HepG2 (cell line): ENCODE data around the gene FAM199X. TPM values are rescaled to one million over a fixed set of nuclear protein-coding genes. Genes with fewer than 3 reads are reported as not detected.

Source experiments
- ARID2 ChIP-seq: sonication (generic); formaldehyde crosslinking; IDR thresholded peaks from 2 replicates; pipeline ENCODE4 v1.8.1; 2022; ENCODE audit warnings: mild to moderate bottlenecking, missing genetic modification reagents, borderline replicate concordance
- CBFB ChIP-seq: sonication (generic); formaldehyde crosslinking; IDR thresholded peaks from 2 replicates; pipeline ENCODE4 v1.4.0; 2020; ENCODE audit warnings: missing genetic modification reagents
- FOXO1 ChIP-seq: sonication (generic); formaldehyde crosslinking; IDR thresholded peaks from 2 replicates; pipeline ENCODE4 v1.4.0; 2020; ENCODE audit warnings: missing genetic modification reagents
- GLI4 ChIP-seq: sonication (generic); formaldehyde crosslinking; IDR thresholded peaks from 2 replicates; pipeline ENCODE4 v1.5.1; 2020; ENCODE audit warnings: missing genetic modification reagents, mild to moderate bottlenecking, moderate library complexity, borderline replicate concordance
- KDM2A ChIP-seq: sonication (generic); formaldehyde crosslinking; IDR thresholded peaks from 2 replicates; pipeline ENCODE4 v1.4.0; 2020; ENCODE audit warnings: low read depth, missing genetic modification reagents, borderline replicate concordance
- KLF15 ChIP-seq: sonication (generic); formaldehyde crosslinking; IDR thresholded peaks from 2 replicates; pipeline ENCODE4 v1.8.1; 2023; ENCODE audit warnings: borderline replicate concordance, mild to moderate bottlenecking, inconsistent platforms, missing genetic modification reagents, mixed read lengths
- REPIN1 ChIP-seq: sonication (generic); formaldehyde crosslinking; IDR thresholded peaks from 2 replicates; pipeline ENCODE4 v1.8.0; 2022; ENCODE audit warnings: missing genetic modification reagents, low read depth, mild to moderate bottlenecking, borderline replicate concordance
- SAP130 ChIP-seq: IDR thresholded peaks from 2 replicates; pipeline ENCODE4 v1.6.1; 2016; ENCODE audit warnings: low read depth
- ZBTB38 ChIP-seq: sonication (generic); formaldehyde crosslinking; IDR thresholded peaks from 2 replicates; pipeline ENCODE4 v1.5.1; 2020; ENCODE audit warnings: mild to moderate bottlenecking, missing genetic modification reagents
- ZNF547 ChIP-seq: sonication (generic); formaldehyde crosslinking; IDR thresholded peaks from 2 replicates; pipeline ENCODE4 v1.5.1; 2020; ENCODE audit warnings: mild to moderate bottlenecking, missing genetic modification reagents
- ZNF615 ChIP-seq: sonication (generic); formaldehyde crosslinking; IDR thresholded peaks from 2 replicates; pipeline ENCODE4 v1.5.0; 2020; ENCODE audit warnings: mild to moderate bottlenecking, missing genetic modification reagents, borderline replicate concordance
- ZSCAN31 ChIP-seq: sonication (generic); formaldehyde crosslinking; IDR thresholded peaks from 2 replicates; pipeline ENCODE4 v1.5.0; 2020; ENCODE audit warnings: low read depth, mild to moderate bottlenecking, missing genetic modification reagents
- polyA plus RNA-seq, 8 experiments: library from polyadenylated mRNA; depleted of rRNA in 3 of 8; stranded (reverse) in 7 of 8; unstranded in 1 of 8; fragments of >200 nt; fragmentation: Illumina TruSeq in 4 of 8; extraction: Trizol in 4 of 8; gene quantifications; 2 replicates each; pipeline versions ENCODE4 v1.2.1 to v1.2.3, GENCODE V29; 2011 to 2016; ENCODE audit warnings: low read depth in 4 of 8, missing spikeins in 1 of 8, mixed read lengths in 1 of 8; ENCODE audit not compliant: insufficient read depth in 1 of 8
- total RNA-seq, 5 experiments: library from RNA; depleted of rRNA; stranded (reverse); fragments of >200 nt; fragmentation: Illumina TruSeq; extraction: Trizol; gene quantifications; 2 replicates each; pipeline ENCODE4 v1.2.3, GENCODE V29; 2016; ENCODE audit warnings: low read depth in 1 of 5
- TF ChIP-seq, protein P1 (sequence below): sonication (generic); formaldehyde crosslinking; conservative IDR thresholded peaks from 2 replicates; pipeline ENCODE4 v1.4.0; 2020; ENCODE audit warnings: mild to moderate bottlenecking, missing genetic modification reagents, moderate library complexity
- TF ChIP-seq, protein P2 (sequence below): sonication (generic); formaldehyde crosslinking; IDR thresholded peaks from 2 replicates; pipeline ENCODE4 v1.9.0; 2022; ENCODE audit warnings: missing genetic modification reagents, mild to moderate bottlenecking, borderline replicate concordance
- TF ChIP-seq, protein P3 (sequence below): IDR thresholded peaks from 2 replicates; pipeline ENCODE4 v1.6.1; 2016; ENCODE audit warnings: control low read depth
- TF ChIP-seq, protein P4 (sequence below): sonication (generic); formaldehyde crosslinking; IDR thresholded peaks from 2 replicates; pipeline ENCODE4 v1.8.1; 2022; ENCODE audit warnings: low read depth, mild to moderate bottlenecking, missing genetic modification reagents
- TF ChIP-seq, protein P5 (sequence below): sonication (generic); formaldehyde crosslinking; IDR thresholded peaks from 2 replicates; pipeline ENCODE4 v1.5.0; 2020; ENCODE audit warnings: missing genetic modification reagents

The FAM199X gene
- total and polyA plus RNA-seq, 2 of the 13 experiments (the other 11 are each of a cell fraction or from before 2014, with no cell fraction given): 5.1 to 18.0 TPM

DNA sequence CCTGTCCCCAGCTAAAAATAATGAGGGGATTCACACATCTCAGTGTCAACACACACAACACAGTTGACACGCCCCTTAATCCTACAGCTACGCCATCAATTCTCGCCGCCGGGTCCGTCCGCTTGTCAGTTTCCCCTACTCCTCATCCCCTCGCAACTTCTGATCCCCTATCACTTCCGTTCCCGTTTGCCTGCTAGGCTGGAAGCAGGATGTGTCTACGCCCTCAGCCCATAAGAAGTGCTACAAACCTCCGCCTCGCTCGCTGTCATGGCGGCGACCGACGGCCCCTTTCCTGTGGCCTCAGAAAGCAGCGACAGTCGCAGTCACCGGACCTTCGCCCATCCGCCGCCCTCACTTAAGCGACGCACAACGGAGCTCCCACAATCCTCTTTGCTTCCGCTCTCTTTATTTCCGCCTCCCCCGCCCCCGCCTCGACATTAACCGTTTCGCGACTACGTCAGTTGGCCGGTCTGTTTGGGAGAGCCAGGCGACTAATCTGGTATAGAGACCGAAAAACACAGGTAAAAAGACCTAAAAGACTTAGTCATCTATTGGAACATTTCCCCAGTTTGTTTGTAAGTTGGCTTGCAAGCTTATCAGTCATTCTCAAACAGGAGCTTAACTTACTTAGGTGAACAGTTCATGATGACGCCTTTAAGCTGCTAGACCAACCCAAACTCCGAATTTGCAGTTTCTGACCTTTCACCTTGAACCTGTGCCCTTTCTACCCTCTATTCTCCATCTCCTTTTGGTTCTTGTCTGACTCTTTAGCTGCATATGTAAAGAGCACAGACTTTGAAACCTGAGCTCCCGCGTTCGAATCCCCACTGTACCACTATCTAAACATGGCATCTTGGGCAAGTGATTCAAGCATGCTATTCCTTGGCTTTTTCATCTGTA lies 9.4 kb upstream of the FAM199X start, which contains the start of gene SLC25A53 (continued):
- TF ChIP-seq, protein P1, sequence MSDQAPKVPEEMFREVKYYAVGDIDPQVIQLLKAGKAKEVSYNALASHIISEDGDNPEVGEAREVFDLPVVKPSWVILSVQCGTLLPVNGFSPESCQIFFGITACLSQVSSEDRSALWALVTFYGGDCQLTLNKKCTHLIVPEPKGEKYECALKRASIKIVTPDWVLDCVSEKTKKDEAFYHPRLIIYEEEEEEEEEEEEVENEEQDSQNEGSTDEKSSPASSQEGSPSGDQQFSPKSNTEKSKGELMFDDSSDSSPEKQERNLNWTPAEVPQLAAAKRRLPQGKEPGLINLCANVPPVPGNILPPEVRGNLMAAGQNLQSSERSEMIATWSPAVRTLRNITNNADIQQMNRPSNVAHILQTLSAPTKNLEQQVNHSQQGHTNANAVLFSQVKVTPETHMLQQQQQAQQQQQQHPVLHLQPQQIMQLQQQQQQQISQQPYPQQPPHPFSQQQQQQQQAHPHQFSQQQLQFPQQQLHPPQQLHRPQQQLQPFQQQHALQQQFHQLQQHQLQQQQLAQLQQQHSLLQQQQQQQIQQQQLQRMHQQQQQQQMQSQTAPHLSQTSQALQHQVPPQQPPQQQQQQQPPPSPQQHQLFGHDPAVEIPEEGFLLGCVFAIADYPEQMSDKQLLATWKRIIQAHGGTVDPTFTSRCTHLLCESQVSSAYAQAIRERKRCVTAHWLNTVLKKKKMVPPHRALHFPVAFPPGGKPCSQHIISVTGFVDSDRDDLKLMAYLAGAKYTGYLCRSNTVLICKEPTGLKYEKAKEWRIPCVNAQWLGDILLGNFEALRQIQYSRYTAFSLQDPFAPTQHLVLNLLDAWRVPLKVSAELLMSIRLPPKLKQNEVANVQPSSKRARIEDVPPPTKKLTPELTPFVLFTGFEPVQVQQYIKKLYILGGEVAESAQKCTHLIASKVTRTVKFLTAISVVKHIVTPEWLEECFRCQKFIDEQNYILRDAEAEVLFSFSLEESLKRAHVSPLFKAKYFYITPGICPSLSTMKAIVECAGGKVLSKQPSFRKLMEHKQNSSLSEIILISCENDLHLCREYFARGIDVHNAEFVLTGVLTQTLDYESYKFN (CRISPR knock-in tag): 0 out of 2 replicates have a peak, but pooled peaks have one; percentile 25
- TF ChIP-seq ZNF615 (CRISPR knock-in tag) (no peak), ARID2 (CRISPR knock-in tag) (no peak), SAP130 (CRISPR knock-in tag) (peak; percentile 69), GLI4 (CRISPR knock-in tag) (0 out of 2 replicates have a peak, but pooled peaks have one; percentile 26), ZNF547 (CRISPR knock-in tag) (peak; percentile 31; the same call in 1 of the 2 replicates), CBFB (no peak), KDM2A (CRISPR knock-in tag) (peak; percentile 54; the same call in 1 of the 2 replicates), FOXO1 (CRISPR knock-in tag) (0 out of 2 replicates have a peak, but pooled peaks have one; percentile 22), REPIN1 (no peak), KLF15 (CRISPR knock-in tag) (no peak), ZSCAN31 (0 out of 2 replicates have a peak, but pooled peaks have one; percentile 36), ZBTB38 (CRISPR knock-in tag) (0 out of 2 replicates have a peak, but pooled peaks have one; percentile 18)
- TF ChIP-seq, protein P2, sequence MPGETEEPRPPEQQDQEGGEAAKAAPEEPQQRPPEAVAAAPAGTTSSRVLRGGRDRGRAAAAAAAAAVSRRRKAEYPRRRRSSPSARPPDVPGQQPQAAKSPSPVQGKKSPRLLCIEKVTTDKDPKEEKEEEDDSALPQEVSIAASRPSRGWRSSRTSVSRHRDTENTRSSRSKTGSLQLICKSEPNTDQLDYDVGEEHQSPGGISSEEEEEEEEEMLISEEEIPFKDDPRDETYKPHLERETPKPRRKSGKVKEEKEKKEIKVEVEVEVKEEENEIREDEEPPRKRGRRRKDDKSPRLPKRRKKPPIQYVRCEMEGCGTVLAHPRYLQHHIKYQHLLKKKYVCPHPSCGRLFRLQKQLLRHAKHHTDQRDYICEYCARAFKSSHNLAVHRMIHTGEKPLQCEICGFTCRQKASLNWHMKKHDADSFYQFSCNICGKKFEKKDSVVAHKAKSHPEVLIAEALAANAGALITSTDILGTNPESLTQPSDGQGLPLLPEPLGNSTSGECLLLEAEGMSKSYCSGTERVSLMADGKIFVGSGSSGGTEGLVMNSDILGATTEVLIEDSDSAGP (CRISPR knock-in tag): peak; percentile 98
- TF ChIP-seq, protein P3, sequence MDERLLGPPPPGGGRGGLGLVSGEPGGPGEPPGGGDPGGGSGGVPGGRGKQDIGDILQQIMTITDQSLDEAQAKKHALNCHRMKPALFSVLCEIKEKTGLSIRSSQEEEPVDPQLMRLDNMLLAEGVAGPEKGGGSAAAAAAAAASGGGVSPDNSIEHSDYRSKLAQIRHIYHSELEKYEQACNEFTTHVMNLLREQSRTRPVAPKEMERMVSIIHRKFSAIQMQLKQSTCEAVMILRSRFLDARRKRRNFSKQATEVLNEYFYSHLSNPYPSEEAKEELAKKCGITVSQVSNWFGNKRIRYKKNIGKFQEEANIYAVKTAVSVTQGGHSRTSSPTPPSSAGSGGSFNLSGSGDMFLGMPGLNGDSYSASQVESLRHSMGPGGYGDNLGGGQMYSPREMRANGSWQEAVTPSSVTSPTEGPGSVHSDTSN (CRISPR knock-in tag): no peak
- TF ChIP-seq, protein P4, sequence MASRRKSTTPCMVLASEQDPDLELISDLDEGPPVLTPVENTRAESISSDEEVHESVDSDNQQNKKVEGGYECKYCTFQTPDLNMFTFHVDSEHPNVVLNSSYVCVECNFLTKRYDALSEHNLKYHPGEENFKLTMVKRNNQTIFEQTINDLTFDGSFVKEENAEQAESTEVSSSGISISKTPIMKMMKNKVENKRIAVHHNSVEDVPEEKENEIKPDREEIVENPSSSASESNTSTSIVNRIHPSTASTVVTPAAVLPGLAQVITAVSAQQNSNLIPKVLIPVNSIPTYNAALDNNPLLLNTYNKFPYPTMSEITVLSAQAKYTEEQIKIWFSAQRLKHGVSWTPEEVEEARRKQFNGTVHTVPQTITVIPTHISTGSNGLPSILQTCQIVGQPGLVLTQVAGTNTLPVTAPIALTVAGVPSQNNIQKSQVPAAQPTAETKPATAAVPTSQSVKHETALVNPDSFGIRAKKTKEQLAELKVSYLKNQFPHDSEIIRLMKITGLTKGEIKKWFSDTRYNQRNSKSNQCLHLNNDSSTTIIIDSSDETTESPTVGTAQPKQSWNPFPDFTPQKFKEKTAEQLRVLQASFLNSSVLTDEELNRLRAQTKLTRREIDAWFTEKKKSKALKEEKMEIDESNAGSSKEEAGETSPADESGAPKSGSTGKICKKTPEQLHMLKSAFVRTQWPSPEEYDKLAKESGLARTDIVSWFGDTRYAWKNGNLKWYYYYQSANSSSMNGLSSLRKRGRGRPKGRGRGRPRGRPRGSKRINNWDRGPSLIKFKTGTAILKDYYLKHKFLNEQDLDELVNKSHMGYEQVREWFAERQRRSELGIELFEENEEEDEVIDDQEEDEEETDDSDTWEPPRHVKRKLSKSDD: peak; percentile 71; the same call in 1 of the 2 replicates
- TF ChIP-seq, protein P5, sequence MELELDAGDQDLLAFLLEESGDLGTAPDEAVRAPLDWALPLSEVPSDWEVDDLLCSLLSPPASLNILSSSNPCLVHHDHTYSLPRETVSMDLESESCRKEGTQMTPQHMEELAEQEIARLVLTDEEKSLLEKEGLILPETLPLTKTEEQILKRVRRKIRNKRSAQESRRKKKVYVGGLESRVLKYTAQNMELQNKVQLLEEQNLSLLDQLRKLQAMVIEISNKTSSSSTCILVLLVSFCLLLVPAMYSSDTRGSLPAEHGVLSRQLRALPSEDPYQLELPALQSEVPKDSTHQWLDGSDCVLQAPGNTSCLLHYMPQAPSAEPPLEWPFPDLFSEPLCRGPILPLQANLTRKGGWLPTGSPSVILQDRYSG (CRISPR knock-in tag): no peak
